H1 (cell line): ENCODE measurements around the gene KCNN4. TPM values are rescaled to one million over a fixed set of nuclear protein-coding genes. Genes with fewer than 3 reads are reported as not detected.

ENCODE experiments used
- CTCF ChIA-PET: fragments of 300-600 bp; sonication (Branson Sonifier 250); formaldehyde crosslinking; loops from one replicate; lab custom pipeline; 2021; ENCODE audit not compliant: partially characterized antibody; lab: Charles Lee
- POLR2A ChIA-PET: fragments of 300-600 bp; sonication (Branson Sonifier 250); formaldehyde crosslinking; loops from one replicate; lab custom pipeline; 2021; ENCODE audit warnings: inconsistent platforms; ENCODE audit not compliant: partially characterized antibody; lab: Charles Lee
- DNase-seq, 2 experiments: peaks; one replicate each; pipeline versions ENCODE4 v3.0.0 to v3.0.0-alpha.2; 2010 to 2022; ENCODE audit warnings: low spot score in 2 of 2, low read depth in 1 of 2, mixed read lengths in 1 of 2
- FAIRE-seq: peaks from 2 replicates; lab custom pipeline; 2011; peaks lifted over from hg19 to GRCh38; lab: Jason Lieb, UNC
- H2AFZ ChIP-seq: 2 replicates; pipeline ENCODE4 v1.8.1; 2012; ENCODE audit warnings: low read length, inconsistent platforms
- H2AK5ac ChIP-seq: 2 replicates; pipeline ENCODE4 v1.6.1; 2013; ENCODE audit warnings: low read depth, low read length
- H2BK120ac ChIP-seq: replicated peaks from 2 replicates; pipeline ENCODE3; 2013; ENCODE audit warnings: low read depth, low read length, inconsistent platforms
- H2BK12ac ChIP-seq: 2 replicates; pipeline ENCODE4 v1.6.1; 2013; ENCODE audit warnings: low read depth, low read length
- H2BK15ac ChIP-seq: 2 replicates; pipeline ENCODE4 v1.6.1; 2013; ENCODE audit warnings: low read length
- H2BK20ac ChIP-seq: 2 replicates; pipeline ENCODE4 v1.6.1; 2013; ENCODE audit warnings: low read length
- H2BK5ac ChIP-seq: 2 replicates; pipeline ENCODE4 v1.6.1; 2013; ENCODE audit warnings: low read depth, low read length
- H3K14ac ChIP-seq: 2 replicates; pipeline ENCODE4 v1.6.1; 2013; ENCODE audit warnings: inconsistent platforms; ENCODE audit not compliant: insufficient read length
- H3K18ac ChIP-seq: 2 replicates; pipeline ENCODE4 v1.6.1; 2013; ENCODE audit warnings: low read length; ENCODE audit errors: extremely low read depth
- H3K23ac ChIP-seq: 2 replicates; pipeline ENCODE4 v1.6.1; 2013; ENCODE audit warnings: inconsistent platforms; ENCODE audit not compliant: insufficient read length
- H3K23me2 ChIP-seq: 2 replicates; pipeline ENCODE4 v1.6.1; 2013; ENCODE audit warnings: low read depth, low read length
- H3K27ac ChIP-seq: 2 replicates; pipeline ENCODE4 v1.6.1; 2011; ENCODE audit warnings: low read depth, low read length, inconsistent platforms
- H3K27me3 ChIP-seq, 4 experiments: replicated peaks in 1 of 4; 1 replicate in 1 of 4; 2 replicates in 3 of 4; pipeline versions ENCODE4 v1.6.1 to v1.8.1; 2011 to 2013; ENCODE audit warnings: low read length in 3 of 4, mild to moderate bottlenecking in 3 of 4, inconsistent platforms in 2 of 4, mixed read lengths in 2 of 4, moderate library complexity in 1 of 4; ENCODE audit not compliant: control insufficient read depth in 3 of 4, insufficient read depth in 3 of 4; ENCODE audit errors: extremely low read depth in 1 of 4
- H3K36me3 ChIP-seq, 4 experiments: 2 replicates each; pipeline versions ENCODE4 v1.6.1 to v1.8.1; 2011 to 2013; ENCODE audit warnings: mild to moderate bottlenecking in 4 of 4, low read length in 3 of 4, moderate library complexity in 2 of 4, control low read depth in 1 of 4, inconsistent platforms in 1 of 4; ENCODE audit not compliant: insufficient read depth in 4 of 4, control insufficient read depth in 2 of 4
- H3K4ac ChIP-seq: replicated peaks from 2 replicates; pipeline ENCODE3; 2013; ENCODE audit warnings: low read length, low read depth, mixed read lengths, inconsistent platforms; ENCODE audit not compliant: insufficient read length
- H3K4me1 ChIP-seq, 4 experiments: replicated peaks in 1 of 4; 1 replicate in 1 of 4; 2 replicates in 3 of 4; pipeline versions ENCODE4 v1.6.1 to v1.8.1; 2011 to 2013; ENCODE audit warnings: low read length in 3 of 4, inconsistent platforms in 2 of 4, mixed read lengths in 1 of 4; ENCODE audit not compliant: insufficient read depth in 4 of 4, control insufficient read depth in 3 of 4
- H3K4me2 ChIP-seq, 2 experiments: 2 replicates each; pipeline versions ENCODE4 v1.6.1 to v1.8.1; 2011 to 2013; ENCODE audit warnings: low read depth in 2 of 2, low read length in 2 of 2, control low read depth in 1 of 2, inconsistent platforms in 1 of 2, mild to moderate bottlenecking in 1 of 2; ENCODE audit not compliant: insufficient read depth in 1 of 2
- H3K4me3 ChIP-seq, 4 experiments: fragments of 200-600, 300-600 bp in 1 of 4; sonication (generic), shearing (Covaris generic), sonication (Bioruptor Twin) in 1 of 4; 2 replicates each; pipeline versions ENCODE4 v1.5.1 to v1.8.1; 2011 to 2016; ENCODE audit warnings: low read length in 4 of 4, low read depth in 3 of 4, control low read depth in 2 of 4, inconsistent platforms in 2 of 4, mild to moderate bottlenecking in 2 of 4, mixed read lengths in 1 of 4, moderate library complexity in 1 of 4; ENCODE audit not compliant: insufficient read depth in 2 of 4; ENCODE audit errors: extremely low read depth in 1 of 4
- H3K56ac ChIP-seq: replicated peaks from 2 replicates; pipeline ENCODE3; 2013; ENCODE audit warnings: low read depth, mild to moderate bottlenecking, mixed read lengths, low read length, inconsistent platforms; ENCODE audit not compliant: insufficient read length
- H3K79me1 ChIP-seq: 2 replicates; pipeline ENCODE4 v1.6.1; 2013; ENCODE audit warnings: low read depth, low read length, control low read depth
- H3K79me2 ChIP-seq, 2 experiments: 2 replicates each; pipeline versions ENCODE4 v1.6.1 to v1.8.1; 2012 to 2013; ENCODE audit warnings: low read length in 2 of 2, mild to moderate bottlenecking in 2 of 2, inconsistent platforms in 1 of 2; ENCODE audit not compliant: insufficient read depth in 2 of 2, control insufficient read depth in 1 of 2
- H3K9ac ChIP-seq, 4 experiments: replicated peaks in 1 of 4; 1 replicate in 1 of 4; 2 replicates in 3 of 4; pipeline versions ENCODE4 v1.6.1 to v1.8.1; 2011 to 2013; ENCODE audit warnings: low read depth in 3 of 4, low read length in 3 of 4, control low read depth in 2 of 4, mild to moderate bottlenecking in 2 of 4, moderate library complexity in 2 of 4, inconsistent platforms in 1 of 4; ENCODE audit errors: extremely low read depth in 1 of 4
- H3K9me3 ChIP-seq, 2 experiments: 2 replicates each; pipeline versions ENCODE4 v1.6.1 to v1.8.1; 2012 to 2013; ENCODE audit warnings: mild to moderate bottlenecking in 2 of 2, moderate library complexity in 2 of 2, control low read depth in 1 of 2, inconsistent platforms in 1 of 2, low read depth in 1 of 2, low read length in 1 of 2, mixed read lengths in 1 of 2; ENCODE audit not compliant: insufficient read depth in 2 of 2
- H4K20me1 ChIP-seq, 2 experiments: replicated peaks in 1 of 2; 2 replicates each; pipeline versions ENCODE3 to v1.8.1; 2011 to 2013; ENCODE audit warnings: inconsistent platforms in 2 of 2, low read length in 2 of 2, mild to moderate bottlenecking in 1 of 2; ENCODE audit not compliant: insufficient read depth in 2 of 2, control insufficient read depth in 1 of 2
- H4K5ac ChIP-seq: 2 replicates; pipeline ENCODE4 v1.6.1; 2013; ENCODE audit warnings: low read length, low read depth, mixed read lengths, inconsistent platforms; ENCODE audit not compliant: insufficient read length
- H4K8ac ChIP-seq: 2 replicates; pipeline ENCODE4 v1.8.0; 2013; ENCODE audit warnings: mild to moderate bottlenecking, moderate library complexity, low read length, inconsistent platforms; ENCODE audit not compliant: insufficient read depth; ENCODE audit errors: extremely low read depth
- H4K91ac ChIP-seq: replicated peaks from 2 replicates; pipeline ENCODE3; 2013; ENCODE audit warnings: low read length, mixed read lengths, inconsistent platforms; ENCODE audit not compliant: insufficient read length
- CTCF ChIP-seq, 3 experiments: IDR thresholded peaks; 1 replicate in 2 of 3; 2 replicates in 1 of 3; pipeline versions ENCODE4 v1.5.1 to v1.6.1; 2011; ENCODE audit warnings: low read length in 3 of 3, mild to moderate bottlenecking in 3 of 3, inconsistent platforms in 2 of 3, low read depth in 1 of 3, moderate library complexity in 1 of 3; ENCODE audit not compliant: insufficient read depth in 1 of 3; ENCODE audit errors: control extremely low read depth in 1 of 3
- MAX ChIP-seq: IDR thresholded peaks from 2 replicates; pipeline ENCODE4 v1.6.1; 2012; ENCODE audit warnings: inconsistent platforms
- RAD21 ChIP-seq, 2 experiments: IDR thresholded peaks in 1 of 2; conservative IDR thresholded peaks in 1 of 2; 2 replicates each; pipeline ENCODE4 v1.6.1; 2011; ENCODE audit warnings: low read depth in 2 of 2, low read length in 2 of 2, improper control_type of control experiment in 1 of 2, inconsistent platforms in 1 of 2, mild to moderate bottlenecking in 1 of 2, moderate library complexity in 1 of 2
- WGBS, 2 experiments: shearing (Covaris generic) in 1 of 2; methylation state at CpG; one replicate each; pipeline versions ENCODE4 v1.1.6 to v1.1.7; 2013 to 2015; ENCODE audit warnings: low lambda C conversion rate in 2 of 2, mixed read lengths in 2 of 2, inconsistent platforms in 1 of 2, low coverage in 1 of 2, missing lambda C conversion rate in 1 of 2; ENCODE audit not compliant: insufficient replicate concordance in 2 of 2, insufficient coverage in 1 of 2, insufficient read length in 1 of 2; ENCODE audit errors: extremely low coverage in 1 of 2, missing lambda C conversion rate in 1 of 2; 5-methylcytosine and 5-hydroxymethylcytosine counted together
- polyA plus RNA-seq, 7 experiments: library from polyadenylated mRNA; depleted of rRNA in 3 of 7; stranded (reverse) in 5 of 7; unstranded in 2 of 7; fragments of >200 nt in 5 of 7; fragments of 200-250 nt in 2 of 7; gene quantifications; 1 replicate in 5 of 7; 2 replicates in 1 of 7; 4 replicates in 1 of 7; pipeline versions ENCODE4 v1.2.1 to v1.2.3, GENCODE V29; 2011 to 2013; ENCODE audit warnings: missing spikeins in 2 of 7, mixed read lengths in 2 of 7
- total RNA-seq: library from RNA; stranded (reverse); fragmentation: NEBNext Ultra II Directional; extraction: Animal tissue kit (Norgen Biotek cat#: 25700); gene quantifications from 2 replicates; pipeline ENCODE4 v1.2.1, GENCODE V29; 2021

Gene KCNN4
- total and polyA plus RNA-seq, 2 of the 8 experiments (the other 6 are each of a cell fraction or from before 2014, with no cell fraction given) = 0.78 to 1.5 TPM

- no peaks in the 10 kb centered on the region for H3K23me2 ChIP-seq
- no peaks in the 10 kb centered on the region for H3K79me2 ChIP-seq
- no peak overlapping the region for H4K8ac ChIP-seq
- no peak overlapping the region for H4K5ac ChIP-seq
- FAIRE-seq = peak; percentile 45
- no peak overlapping the region for H2BK5ac ChIP-seq
- H3K18ac ChIP-seq = no peak overlapping the region
- H2BK15ac ChIP-seq = no peak overlapping the region
- no peak overlapping the region for H3K4me2 ChIP-seq
- H3K4me1 ChIP-seq = no peaks in the 10 kb centered on the region
- TF ChIP-seq RAD21 (IDR thresholded peaks at IDR 0.05 in 1 of 2, conservative IDR thresholded peaks at IDR 0.05 in 1 of 2; ENCODE audit: low read depth in 2 of 2, low read length in 2 of 2) (peak; percentile 73), CTCF (IDR thresholded peaks at IDR 0.05; ENCODE audit: control extremely low read depth in 1 of 3, insufficient read depth in 1 of 3, low read depth in 1 of 3, low read length in 3 of 3) (peak in 2 of 3 experiments; percentile 40 to 46; a peak in 2 of 4 replicates), MAX (no peak)
- H3K9ac ChIP-seq = no peak overlapping the region
- no peaks in the 10 kb centered on the region for H4K20me1 ChIP-seq
- H3K27ac ChIP-seq = no peak overlapping the region
- H3K27me3 ChIP-seq = no peaks in the 10 kb centered on the region; a peak in 1 of 7 replicates
- no peaks in the 10 kb centered on the region for H3K9me3 ChIP-seq
- H3K23ac ChIP-seq = no peak overlapping the region
- WGBS, 2 experiments = 55% methylated on average over 6 of the region's 8 CpGs; no CpG with 5 or more reads in 1 of the 2 experiments
- H3K56ac ChIP-seq = no peak overlapping the region
- DNase-seq = no peak
- no peaks in the 10 kb centered on the region for H3K36me3 ChIP-seq
- POLR2A ChIA-PET = no interaction called here
- H3K14ac ChIP-seq = no peak overlapping the region
- H3K4me3 ChIP-seq = no peak overlapping the region
- H3K79me1 ChIP-seq = no peaks in the 10 kb centered on the region
- no peak overlapping the region for H2AK5ac ChIP-seq
- H2BK120ac ChIP-seq = no peak overlapping the region
- H2AFZ ChIP-seq = no peak overlapping the region
- no peak overlapping the region for H4K91ac ChIP-seq
- H2BK12ac ChIP-seq = no peak overlapping the region
- H2BK20ac ChIP-seq = no peak overlapping the region
- CTCF ChIA-PET = interaction anchor here (0.7 to 7.5 kb wide), 20 partner anchors 9 to 291 kb away, joined by 3 to 67 read pairs (median 4); partner anchors contain the start of gene PLAUR
- H3K4ac ChIP-seq = no peak overlapping the region
Measured at GRCh38 chr19:43809762-43810696, 29.3 kb upstream of the KCNN4 start.
